ENCODE results near the gene MRPL23. TPM values are rescaled to one million over a fixed set of nuclear protein-coding genes. Genes with fewer than 3 reads are reported as not detected.

MRPL23 gene
- total RNA-seq, 1 experiment from 2014 or later: 83.8 TPM

DNA sequence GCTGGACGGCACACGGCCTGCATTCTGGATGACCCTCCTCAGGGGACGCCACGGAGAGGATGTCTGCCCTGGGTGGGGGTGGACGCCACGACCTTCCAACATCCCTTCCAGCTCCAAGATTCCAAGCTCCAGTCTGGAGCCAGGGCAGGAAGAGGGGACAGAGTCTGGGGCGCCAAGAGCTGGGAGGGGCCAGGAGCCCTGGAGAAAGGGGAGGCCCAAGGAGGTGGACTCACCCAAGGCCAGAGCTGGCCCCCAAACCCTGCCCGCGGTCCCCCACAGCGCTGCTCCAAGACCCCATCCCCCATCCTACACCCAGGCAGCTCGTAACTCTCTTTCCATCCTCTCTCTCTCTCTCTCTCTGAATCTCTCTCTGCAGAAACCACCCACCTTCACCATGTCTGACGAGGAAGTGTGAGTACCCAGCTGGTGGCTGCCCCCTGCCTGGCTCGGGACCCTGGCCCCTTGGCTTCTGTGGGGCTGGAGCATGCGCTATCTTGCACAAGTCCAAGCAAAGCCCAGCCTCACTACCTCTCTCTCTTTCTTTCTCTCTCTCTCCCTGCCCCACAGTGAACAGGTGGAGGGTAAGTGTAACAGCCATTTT, 24.6 kb upstream of the MRPL23 start:
- no peaks in the 10 kb centered on the region for H3K9me3 ChIP-seq (ENCODE audit: low read depth, low read length, poor library complexity, severe bottlenecking)
- H3K27ac ChIP-seq (ENCODE audit: low read depth, low read length, poor library complexity, severe bottlenecking): no peak overlapping the region
- TF ChIP-seq EZH2 (IDR thresholded peaks at IDR 0.05; ENCODE audit: borderline replicate concordance, low read depth, low read length, poor library complexity, severe bottlenecking): no peak
- TF ChIP-seq, protein P1, sequence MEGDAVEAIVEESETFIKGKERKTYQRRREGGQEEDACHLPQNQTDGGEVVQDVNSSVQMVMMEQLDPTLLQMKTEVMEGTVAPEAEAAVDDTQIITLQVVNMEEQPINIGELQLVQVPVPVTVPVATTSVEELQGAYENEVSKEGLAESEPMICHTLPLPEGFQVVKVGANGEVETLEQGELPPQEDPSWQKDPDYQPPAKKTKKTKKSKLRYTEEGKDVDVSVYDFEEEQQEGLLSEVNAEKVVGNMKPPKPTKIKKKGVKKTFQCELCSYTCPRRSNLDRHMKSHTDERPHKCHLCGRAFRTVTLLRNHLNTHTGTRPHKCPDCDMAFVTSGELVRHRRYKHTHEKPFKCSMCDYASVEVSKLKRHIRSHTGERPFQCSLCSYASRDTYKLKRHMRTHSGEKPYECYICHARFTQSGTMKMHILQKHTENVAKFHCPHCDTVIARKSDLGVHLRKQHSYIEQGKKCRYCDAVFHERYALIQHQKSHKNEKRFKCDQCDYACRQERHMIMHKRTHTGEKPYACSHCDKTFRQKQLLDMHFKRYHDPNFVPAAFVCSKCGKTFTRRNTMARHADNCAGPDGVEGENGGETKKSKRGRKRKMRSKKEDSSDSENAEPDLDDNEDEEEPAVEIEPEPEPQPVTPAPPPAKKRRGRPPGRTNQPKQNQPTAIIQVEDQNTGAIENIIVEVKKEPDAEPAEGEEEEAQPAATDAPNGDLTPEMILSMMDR (conservative IDR thresholded peaks at IDR 0.05; ENCODE audit: low read depth, low read length): no peak
- ChIA-PET POLR2A (ENCODE audit: low non-redundant PET) (no interaction called here), CTCF (no interaction called here)
- no TSS peak for BruUV-seq (replicated peaks)
- intact Hi-C loops (cut with micrococcal nuclease; ENCODE audit: unreplicated experiment): loop anchor here (5.0 kb wide), 1 partner anchor 40 kb away; no protein-coding TSS in a partner anchor
- no peaks in the 10 kb centered on the region for H3K27me3 ChIP-seq (replicated peaks; ENCODE audit: insufficient read depth, low read depth, low read length, poor library complexity)
- H3K4me3 ChIP-seq (ENCODE audit: low read depth, low read length, poor library complexity, severe bottlenecking): no peak overlapping the region
- DNase-seq (ENCODE audit: low spot score): no peak
- H3K36me3 ChIP-seq (ENCODE audit: insufficient read depth, low read length, poor library complexity, severe bottlenecking): no peaks in the 10 kb centered on the region
- no peaks in the 10 kb centered on the region for H3K4me1 ChIP-seq (ENCODE audit: insufficient read depth, low read length, poor library complexity, severe bottlenecking)

DNA sequence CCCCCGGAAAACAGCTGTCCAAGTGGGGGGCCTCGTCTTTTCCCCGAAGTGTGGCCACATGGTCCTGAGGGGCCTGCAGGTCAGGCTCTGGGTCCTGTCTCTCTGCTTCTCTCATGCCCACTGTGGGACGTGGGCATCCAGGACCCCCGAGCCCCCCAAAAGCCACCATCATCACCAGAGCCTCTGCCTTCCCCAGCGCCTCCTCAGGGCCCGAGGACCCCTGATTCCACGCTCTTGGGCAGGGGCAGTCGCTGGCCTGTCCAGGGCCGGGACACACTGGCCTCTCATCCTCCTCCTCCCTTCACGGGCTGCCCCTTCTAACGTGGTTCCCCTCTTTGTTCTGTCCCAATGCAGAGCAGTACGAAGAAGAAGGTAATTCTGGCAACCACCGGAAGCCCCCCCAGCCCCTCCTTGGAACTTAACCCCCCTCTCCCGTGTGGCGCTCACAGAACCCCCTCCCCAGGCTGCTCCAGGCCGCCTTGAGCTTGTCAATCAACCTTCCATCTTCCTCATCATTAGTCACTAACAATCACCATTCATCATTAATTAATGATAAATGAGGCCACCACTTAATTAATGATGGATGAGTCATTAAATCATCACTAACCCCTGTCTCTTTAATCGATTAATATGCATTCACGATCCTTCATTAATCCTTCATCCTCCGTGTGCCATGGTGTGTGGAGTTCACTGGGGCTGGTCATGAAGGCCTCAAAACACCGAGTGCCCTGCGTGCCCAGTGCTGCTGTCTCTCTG, 23.8 kb upstream of the MRPL23 start:
- no peak overlapping the region for H3K27ac ChIP-seq (ENCODE audit: low read depth, low read length, poor library complexity, severe bottlenecking)
- H3K4me3 ChIP-seq (ENCODE audit: low read depth, low read length, poor library complexity, severe bottlenecking): no peak overlapping the region
- no peaks in the 10 kb centered on the region for H3K36me3 ChIP-seq (ENCODE audit: insufficient read depth, low read length, poor library complexity, severe bottlenecking)
- DNase-seq (ENCODE audit: low spot score): no peak
- intact Hi-C loops (cut with micrococcal nuclease; ENCODE audit: unreplicated experiment): loop anchor here (5.0 kb wide), 1 partner anchor 41 kb away; no protein-coding TSS in a partner anchor
- no peak for TF ChIP-seq EZH2 (IDR thresholded peaks at IDR 0.05; ENCODE audit: borderline replicate concordance, low read depth, low read length, poor library complexity, severe bottlenecking)
- TF ChIP-seq, protein P1 (conservative IDR thresholded peaks at IDR 0.05; ENCODE audit: low read depth, low read length): no peak
- ChIA-PET CTCF (no interaction called here), POLR2A (ENCODE audit: low non-redundant PET) (no interaction called here)
- no peaks in the 10 kb centered on the region for H3K4me1 ChIP-seq (ENCODE audit: insufficient read depth, low read length, poor library complexity, severe bottlenecking)
- H3K27me3 ChIP-seq (replicated peaks; ENCODE audit: insufficient read depth, low read depth, low read length, poor library complexity): no peaks in the 10 kb centered on the region
- H3K9me3 ChIP-seq (ENCODE audit: low read depth, low read length, poor library complexity, severe bottlenecking): no peaks in the 10 kb centered on the region
- no TSS peak for BruUV-seq (replicated peaks)

DNA sequence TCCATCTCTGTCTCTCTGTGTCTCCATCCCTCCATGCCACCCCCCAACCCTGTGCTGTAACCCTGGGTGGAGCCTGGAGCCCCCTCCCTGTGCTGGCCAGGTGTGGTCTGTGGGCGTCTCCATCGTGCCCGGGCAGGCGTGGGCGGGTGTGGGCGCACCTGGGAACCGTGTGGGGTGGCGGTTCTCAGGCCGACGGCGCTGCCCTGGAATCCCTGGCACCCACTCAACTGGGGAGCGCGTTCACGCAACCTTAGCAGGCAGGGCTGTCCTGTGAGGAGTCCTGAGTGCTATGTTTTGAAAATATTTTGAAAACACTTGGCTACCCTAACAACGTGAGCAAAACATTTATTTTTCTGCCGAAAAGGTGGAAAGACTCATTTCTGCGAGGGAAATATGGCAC, 23.0 kb upstream of the MRPL23 start:
- no peak for DNase-seq (ENCODE audit: low spot score)
- Histone ChIP-seq H3K9me3 (ENCODE audit: low read depth, low read length, poor library complexity, severe bottlenecking) (no peaks in the 10 kb centered on the region), H3K27ac (ENCODE audit: low read depth, low read length, poor library complexity, severe bottlenecking) (no peak overlapping the region), H3K36me3 (ENCODE audit: insufficient read depth, low read length, poor library complexity, severe bottlenecking) (no peaks in the 10 kb centered on the region), H3K4me1 (ENCODE audit: insufficient read depth, low read length, poor library complexity, severe bottlenecking) (no peaks in the 10 kb centered on the region), H3K4me3 (ENCODE audit: low read depth, low read length, poor library complexity, severe bottlenecking) (no peak overlapping the region), H3K27me3 (replicated peaks; ENCODE audit: insufficient read depth, low read depth, low read length, poor library complexity) (no peaks in the 10 kb centered on the region)
- intact Hi-C loops (cut with micrococcal nuclease; ENCODE audit: unreplicated experiment): loop anchor here (5.0 kb wide), 1 partner anchor 42 kb away; no protein-coding TSS in a partner anchor
- ChIA-PET POLR2A (ENCODE audit: low non-redundant PET) (no interaction called here), CTCF (no interaction called here)
- BruUV-seq (replicated peaks): no TSS peak
- TF ChIP-seq EZH2 (IDR thresholded peaks at IDR 0.05; ENCODE audit: borderline replicate concordance, low read depth, low read length, poor library complexity, severe bottlenecking): no peak
- TF ChIP-seq, protein P1 (conservative IDR thresholded peaks at IDR 0.05; ENCODE audit: low read depth, low read length): no peak
